ENCODE data around the gene ADH6.

GRCh38 chr4:99157478-99157935 is 61.5 kb downstream of the ADH6 start:
- TF ChIP-seq, protein P1, sequence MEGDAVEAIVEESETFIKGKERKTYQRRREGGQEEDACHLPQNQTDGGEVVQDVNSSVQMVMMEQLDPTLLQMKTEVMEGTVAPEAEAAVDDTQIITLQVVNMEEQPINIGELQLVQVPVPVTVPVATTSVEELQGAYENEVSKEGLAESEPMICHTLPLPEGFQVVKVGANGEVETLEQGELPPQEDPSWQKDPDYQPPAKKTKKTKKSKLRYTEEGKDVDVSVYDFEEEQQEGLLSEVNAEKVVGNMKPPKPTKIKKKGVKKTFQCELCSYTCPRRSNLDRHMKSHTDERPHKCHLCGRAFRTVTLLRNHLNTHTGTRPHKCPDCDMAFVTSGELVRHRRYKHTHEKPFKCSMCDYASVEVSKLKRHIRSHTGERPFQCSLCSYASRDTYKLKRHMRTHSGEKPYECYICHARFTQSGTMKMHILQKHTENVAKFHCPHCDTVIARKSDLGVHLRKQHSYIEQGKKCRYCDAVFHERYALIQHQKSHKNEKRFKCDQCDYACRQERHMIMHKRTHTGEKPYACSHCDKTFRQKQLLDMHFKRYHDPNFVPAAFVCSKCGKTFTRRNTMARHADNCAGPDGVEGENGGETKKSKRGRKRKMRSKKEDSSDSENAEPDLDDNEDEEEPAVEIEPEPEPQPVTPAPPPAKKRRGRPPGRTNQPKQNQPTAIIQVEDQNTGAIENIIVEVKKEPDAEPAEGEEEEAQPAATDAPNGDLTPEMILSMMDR (IDR thresholded peaks at IDR 0.05; ENCODE audit: low read depth, low read length, missing input control), result no peak
- TF ChIP-seq, protein P2, sequence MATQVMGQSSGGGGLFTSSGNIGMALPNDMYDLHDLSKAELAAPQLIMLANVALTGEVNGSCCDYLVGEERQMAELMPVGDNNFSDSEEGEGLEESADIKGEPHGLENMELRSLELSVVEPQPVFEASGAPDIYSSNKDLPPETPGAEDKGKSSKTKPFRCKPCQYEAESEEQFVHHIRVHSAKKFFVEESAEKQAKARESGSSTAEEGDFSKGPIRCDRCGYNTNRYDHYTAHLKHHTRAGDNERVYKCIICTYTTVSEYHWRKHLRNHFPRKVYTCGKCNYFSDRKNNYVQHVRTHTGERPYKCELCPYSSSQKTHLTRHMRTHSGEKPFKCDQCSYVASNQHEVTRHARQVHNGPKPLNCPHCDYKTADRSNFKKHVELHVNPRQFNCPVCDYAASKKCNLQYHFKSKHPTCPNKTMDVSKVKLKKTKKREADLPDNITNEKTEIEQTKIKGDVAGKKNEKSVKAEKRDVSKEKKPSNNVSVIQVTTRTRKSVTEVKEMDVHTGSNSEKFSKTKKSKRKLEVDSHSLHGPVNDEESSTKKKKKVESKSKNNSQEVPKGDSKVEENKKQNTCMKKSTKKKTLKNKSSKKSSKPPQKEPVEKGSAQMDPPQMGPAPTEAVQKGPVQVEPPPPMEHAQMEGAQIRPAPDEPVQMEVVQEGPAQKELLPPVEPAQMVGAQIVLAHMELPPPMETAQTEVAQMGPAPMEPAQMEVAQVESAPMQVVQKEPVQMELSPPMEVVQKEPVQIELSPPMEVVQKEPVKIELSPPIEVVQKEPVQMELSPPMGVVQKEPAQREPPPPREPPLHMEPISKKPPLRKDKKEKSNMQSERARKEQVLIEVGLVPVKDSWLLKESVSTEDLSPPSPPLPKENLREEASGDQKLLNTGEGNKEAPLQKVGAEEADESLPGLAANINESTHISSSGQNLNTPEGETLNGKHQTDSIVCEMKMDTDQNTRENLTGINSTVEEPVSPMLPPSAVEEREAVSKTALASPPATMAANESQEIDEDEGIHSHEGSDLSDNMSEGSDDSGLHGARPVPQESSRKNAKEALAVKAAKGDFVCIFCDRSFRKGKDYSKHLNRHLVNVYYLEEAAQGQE (IDR thresholded peaks at IDR 0.05), result peak; percentile 29
- TF ChIP-seq MAX (IDR thresholded peaks at IDR 0.05) (peak; percentile 45), RAD21 (IDR thresholded peaks at IDR 0.05) (peak; percentile 23 to 62), JUND (IDR thresholded peaks at IDR 0.05) (peak; percentile 81 to 94), YY1 (IDR thresholded peaks at IDR 0.05) (peak; percentile 69), TAF1 (conservative IDR thresholded peaks at IDR 0.05) (no peak), GABPA (IDR thresholded peaks at IDR 0.05 in 1 of 2, conservative IDR thresholded peaks at IDR 0.05 in 1 of 2) (no peak), ATF3 (IDR thresholded peaks at IDR 0.05) (no peak), EGR1 (IDR thresholded peaks at IDR 0.05; ENCODE audit: low read depth in 2 of 2) (no peak), FOXA1 (IDR thresholded peaks at IDR 0.05) (peak; percentile 82)
